Mammary epithelial cell (primary cell): ENCODE data around the gene PDK2.

ENCODE experiments used
- EZH2 ChIP-seq: IDR thresholded peaks from 2 replicates; pipeline ENCODE4 v1.6.1; 2012; ENCODE audit warnings: low read length, inconsistent platforms, borderline replicate concordance
- TF ChIP-seq, protein P1 (sequence below), 2 donors: IDR thresholded peaks in 1 of 2; conservative IDR thresholded peaks in 1 of 2; 2 replicates each; pipeline ENCODE4 v1.5.1; 2011 to 2012; ENCODE audit warnings: inconsistent platforms in 2 of 2, low read length in 2 of 2, mild to moderate bottlenecking in 2 of 2, control low read depth in 1 of 2, low read depth in 1 of 2; ENCODE audit not compliant: insufficient read depth in 1 of 2; ENCODE audit errors: extremely low read depth in 1 of 2

DNA sequence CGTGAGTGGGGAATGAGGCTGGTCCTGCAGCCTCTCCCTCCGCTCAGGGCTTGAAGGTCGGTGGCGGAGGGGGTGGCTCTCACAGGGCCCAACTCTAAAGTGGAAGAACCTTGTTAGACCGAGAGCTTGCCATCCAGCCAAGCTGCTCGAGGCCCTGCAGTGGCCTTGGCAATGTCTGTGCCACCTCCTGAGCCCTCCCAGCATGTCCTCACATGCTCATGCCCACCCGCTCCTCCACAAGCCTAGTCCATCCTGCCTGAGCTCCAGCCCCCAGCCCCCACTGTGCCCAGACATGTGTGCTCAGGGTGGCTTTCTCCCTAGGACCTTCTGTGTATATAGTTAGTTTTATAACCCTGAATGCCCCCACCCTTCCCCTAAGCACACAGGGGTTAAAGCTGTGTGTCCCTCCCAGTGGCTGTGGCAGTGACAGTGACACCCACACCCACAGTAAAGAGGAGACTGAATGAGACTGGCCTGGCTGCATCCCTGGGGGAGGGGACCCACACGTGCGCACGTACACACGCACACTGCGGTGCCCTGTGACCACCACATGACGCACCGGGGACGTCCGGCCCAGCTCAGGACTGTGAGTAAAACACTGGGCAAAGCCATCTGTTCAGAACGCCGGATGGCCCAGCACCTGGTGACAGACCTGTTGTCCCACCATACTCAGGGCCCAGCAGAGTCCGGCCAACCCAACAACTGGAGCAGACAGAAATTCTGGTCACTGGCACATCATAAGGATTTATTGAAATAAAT lies 15.6 kb downstream of the PDK2 start:
- TF ChIP-seq, protein P1, sequence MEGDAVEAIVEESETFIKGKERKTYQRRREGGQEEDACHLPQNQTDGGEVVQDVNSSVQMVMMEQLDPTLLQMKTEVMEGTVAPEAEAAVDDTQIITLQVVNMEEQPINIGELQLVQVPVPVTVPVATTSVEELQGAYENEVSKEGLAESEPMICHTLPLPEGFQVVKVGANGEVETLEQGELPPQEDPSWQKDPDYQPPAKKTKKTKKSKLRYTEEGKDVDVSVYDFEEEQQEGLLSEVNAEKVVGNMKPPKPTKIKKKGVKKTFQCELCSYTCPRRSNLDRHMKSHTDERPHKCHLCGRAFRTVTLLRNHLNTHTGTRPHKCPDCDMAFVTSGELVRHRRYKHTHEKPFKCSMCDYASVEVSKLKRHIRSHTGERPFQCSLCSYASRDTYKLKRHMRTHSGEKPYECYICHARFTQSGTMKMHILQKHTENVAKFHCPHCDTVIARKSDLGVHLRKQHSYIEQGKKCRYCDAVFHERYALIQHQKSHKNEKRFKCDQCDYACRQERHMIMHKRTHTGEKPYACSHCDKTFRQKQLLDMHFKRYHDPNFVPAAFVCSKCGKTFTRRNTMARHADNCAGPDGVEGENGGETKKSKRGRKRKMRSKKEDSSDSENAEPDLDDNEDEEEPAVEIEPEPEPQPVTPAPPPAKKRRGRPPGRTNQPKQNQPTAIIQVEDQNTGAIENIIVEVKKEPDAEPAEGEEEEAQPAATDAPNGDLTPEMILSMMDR (conservative IDR thresholded peaks at IDR 0.05 in 1 of 2, IDR thresholded peaks at IDR 0.05 in 1 of 2; ENCODE audit: extremely low read depth in 1 of 2, insufficient read depth in 1 of 2, low read depth in 1 of 2, low read length in 2 of 2), result no peak
- TF ChIP-seq EZH2, result no peak
